ENCODE results near the gene ANKFY1. TPM values are rescaled to one million over a fixed set of nuclear protein-coding genes. Genes with fewer than 3 reads are reported as not detected.

ANKFY1 gene
- polyA plus RNA-seq, 1 of the 3 experiments (the other 2 are of a cell fraction): 29.6 TPM

- POLR2A ChIA-PET: no interaction called here
These were observed 96.0 kb downstream of the ANKFY1 start for GRCh38 chr17:4167786-4168185.

GRCh38 chr17:4166419-4166818 lies 97.4 kb downstream of the ANKFY1 start:
- Histone ChIP-seq H3K36me3 (replicated peaks in 1 of 2; ENCODE audit: control insufficient read depth in 1 of 2, insufficient read depth in 2 of 2, low read length in 1 of 2) (peaks cover 22 to 71% of the 10 kb centered on the region in 2 experiments), H3K4me3 (ENCODE audit: low read depth in 2 of 2, low read length in 1 of 2) (no peak overlapping the region), H3K9me3 (no peaks in the 10 kb centered on the region), H4K20me1 (ENCODE audit: insufficient read depth) (no peaks in the 10 kb centered on the region), H3K9ac (no peak overlapping the region), H3K79me2 (ENCODE audit: insufficient read depth) (no peaks in the 10 kb centered on the region), H2AFZ (ENCODE audit: low read depth) (no peak overlapping the region), H3K27me3 (ENCODE audit: insufficient read depth) (no peaks in the 10 kb centered on the region), H3F3A (replicated peaks; ENCODE audit: insufficient read depth) (no peaks in the 10 kb centered on the region), H3K9me2 (no peaks in the 10 kb centered on the region), H3K4me2 (no peak overlapping the region), H3K27ac (ENCODE audit: low read depth in 2 of 2, low read length in 1 of 2) (no peak overlapping the region; a peak in 1 of 4 replicates), H3K4me1 (ENCODE audit: control insufficient read depth in 1 of 2, insufficient read depth in 2 of 2, low read depth in 1 of 2, low read length in 1 of 2) (peaks cover 0 to 19% of the 10 kb centered on the region in 2 experiments; a peak in 1 of 4 replicates)
- CTCF ChIA-PET: interaction anchor here (2.4 kb wide), 1 partner anchor 34 kb away, joined by 6 read pairs; no protein-coding TSS in a partner anchor
- POLR2A ChIA-PET: no interaction called here
- TF ChIP-seq NRF1 (IDR thresholded peaks at IDR 0.05; ENCODE audit: low read depth, low read length) (no peak), FOXM1 (IDR thresholded peaks at IDR 0.05; ENCODE audit: low read depth) (no peak), TCF12 (IDR thresholded peaks at IDR 0.05) (no peak), FOXJ3 (CRISPR knock-in tag; IDR thresholded peaks at IDR 0.05) (no peak), SIN3A (IDR thresholded peaks at IDR 0.05; ENCODE audit: borderline replicate concordance, low read depth, low read length) (no peak), RXRA (IDR thresholded peaks at IDR 0.05; ENCODE audit: borderline replicate concordance, low read depth) (no peak), PBX3 (IDR thresholded peaks at IDR 0.05) (no peak), GATA2 (CRISPR knock-in tag; IDR thresholded peaks at IDR 0.05) (no peak), REST (IDR thresholded peaks at IDR 0.05; ENCODE audit: low read depth, low read length) (no peak), GABPA (IDR thresholded peaks at IDR 0.05; ENCODE audit: low read depth) (no peak), TEAD4 (IDR thresholded peaks at IDR 0.05; ENCODE audit: borderline replicate concordance, insufficient read depth) (no peak)
- 97% methylated on average over 8 of the region's 8 CpGs for WGBS (ENCODE audit: low lambda C conversion rate)
- DNase-seq: no peak

More at GRCh38 chr17:4167786-4168185, 96.0 kb downstream of the ANKFY1 start:
- Histone ChIP-seq H3K9me3 (no peaks in the 10 kb centered on the region), H3K4me2 (no peak overlapping the region), H3K27me3 (ENCODE audit: insufficient read depth) (no peaks in the 10 kb centered on the region), H4K20me1 (ENCODE audit: insufficient read depth) (no peaks in the 10 kb centered on the region), H3K79me2 (ENCODE audit: insufficient read depth) (no peaks in the 10 kb centered on the region), H3K4me1 (ENCODE audit: control insufficient read depth in 1 of 2, insufficient read depth in 2 of 2, low read depth in 1 of 2, low read length in 1 of 2) (peaks cover 0 to 5% of the 10 kb centered on the region in 2 experiments; a peak in 1 of 4 replicates), H3K9ac (no peak overlapping the region), H3K9me2 (no peaks in the 10 kb centered on the region), H3K4me3 (ENCODE audit: low read depth in 2 of 2, low read length in 1 of 2) (no peak overlapping the region), H3F3A (replicated peaks; ENCODE audit: insufficient read depth) (no peaks in the 10 kb centered on the region), H2AFZ (ENCODE audit: low read depth) (no peak overlapping the region), H3K27ac (ENCODE audit: low read depth in 2 of 2, low read length in 1 of 2) (no peak overlapping the region), H3K36me3 (replicated peaks in 1 of 2; ENCODE audit: control insufficient read depth in 1 of 2, insufficient read depth in 2 of 2, low read length in 1 of 2) (peaks cover 33 to 82% of the 10 kb centered on the region in 2 experiments)
- TF ChIP-seq TCF12 (IDR thresholded peaks at IDR 0.05) (no peak), REST (IDR thresholded peaks at IDR 0.05; ENCODE audit: low read depth, low read length) (no peak), ELF1 (IDR thresholded peaks at IDR 0.05) (no peak), RFX5 (IDR thresholded peaks at IDR 0.05; ENCODE audit: low read length) (no peak)
- WGBS (ENCODE audit: low lambda C conversion rate): 94% methylated on average over 12 of the region's 12 CpGs
- CTCF ChIA-PET: interaction anchor here (0.6 to 2.4 kb wide), 2 partner anchors 32 to 245 kb away, joined by 3 to 6 read pairs; no protein-coding TSS in a partner anchor
- no peak for DNase-seq

Measured in SK-N-SH (cell line).